Smooth muscle cell of bladder (primary cell): ENCODE measurements around the gene LINGO1. TPM values are rescaled to one million over a fixed set of nuclear protein-coding genes. Genes with fewer than 3 reads are reported as not detected.

Source experiments
- total RNA-seq: library from RNA; depleted of rRNA; stranded (reverse); fragments of >200 nt; gene quantifications from 2 replicates; pipeline ENCODE4 v1.2.3, GENCODE V29; 2014

LINGO1 gene, protein sequence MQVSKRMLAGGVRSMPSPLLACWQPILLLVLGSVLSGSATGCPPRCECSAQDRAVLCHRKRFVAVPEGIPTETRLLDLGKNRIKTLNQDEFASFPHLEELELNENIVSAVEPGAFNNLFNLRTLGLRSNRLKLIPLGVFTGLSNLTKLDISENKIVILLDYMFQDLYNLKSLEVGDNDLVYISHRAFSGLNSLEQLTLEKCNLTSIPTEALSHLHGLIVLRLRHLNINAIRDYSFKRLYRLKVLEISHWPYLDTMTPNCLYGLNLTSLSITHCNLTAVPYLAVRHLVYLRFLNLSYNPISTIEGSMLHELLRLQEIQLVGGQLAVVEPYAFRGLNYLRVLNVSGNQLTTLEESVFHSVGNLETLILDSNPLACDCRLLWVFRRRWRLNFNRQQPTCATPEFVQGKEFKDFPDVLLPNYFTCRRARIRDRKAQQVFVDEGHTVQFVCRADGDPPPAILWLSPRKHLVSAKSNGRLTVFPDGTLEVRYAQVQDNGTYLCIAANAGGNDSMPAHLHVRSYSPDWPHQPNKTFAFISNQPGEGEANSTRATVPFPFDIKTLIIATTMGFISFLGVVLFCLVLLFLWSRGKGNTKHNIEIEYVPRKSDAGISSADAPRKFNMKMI
- not detected in 2 replicates for total RNA-seq

DNA sequence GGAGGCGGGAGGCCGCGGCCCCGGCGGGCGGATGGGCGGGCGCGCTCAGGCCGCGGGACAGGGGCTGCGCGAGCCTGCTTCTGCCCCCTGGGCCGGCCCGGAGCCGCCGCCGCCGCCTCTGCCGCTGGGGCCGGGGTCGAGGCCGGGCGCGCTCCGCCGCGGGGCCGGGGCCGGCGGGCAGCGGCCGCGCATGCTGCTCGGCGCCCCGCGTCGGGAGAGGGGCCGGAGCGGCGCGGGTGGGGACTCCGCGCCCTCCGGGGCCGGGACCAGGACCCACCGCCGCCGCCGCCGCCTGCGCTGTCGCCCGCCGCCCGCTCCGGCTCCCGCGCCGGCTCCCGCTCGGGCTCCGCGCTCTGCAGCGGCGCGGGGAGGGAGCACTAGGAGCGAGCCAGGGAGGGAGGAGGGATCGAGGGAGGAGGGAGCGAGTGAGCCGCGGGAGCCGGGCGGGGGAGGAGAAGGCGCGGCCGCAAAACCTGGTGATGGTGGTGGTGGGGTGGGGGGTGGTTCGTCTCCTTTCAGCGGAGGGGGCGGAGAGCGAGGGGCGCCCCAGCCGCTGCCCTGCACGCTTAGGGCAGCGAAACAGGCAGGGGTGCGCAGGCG is at the start of gene LINGO1:
LINGO1 (minus strand) TSS at position 379 of the 600 bp plus-strand sequence. CDS start 597 bp downstream, outside the sequence.

Other genes with a start within 250 kb of the LINGO1 start
- 77.8 and 82.3 TPM in 2 replicates for gene PEAK1, start 212.8 kb downstream of the LINGO1 start, total RNA-seq
- 20.2 and 26.7 TPM in 2 replicates for gene HMG20A, start 212.0 kb downstream of the LINGO1 start, total RNA-seq